Measurements from ENCODE around the gene TMC8.

The TMC8 gene

DNA sequence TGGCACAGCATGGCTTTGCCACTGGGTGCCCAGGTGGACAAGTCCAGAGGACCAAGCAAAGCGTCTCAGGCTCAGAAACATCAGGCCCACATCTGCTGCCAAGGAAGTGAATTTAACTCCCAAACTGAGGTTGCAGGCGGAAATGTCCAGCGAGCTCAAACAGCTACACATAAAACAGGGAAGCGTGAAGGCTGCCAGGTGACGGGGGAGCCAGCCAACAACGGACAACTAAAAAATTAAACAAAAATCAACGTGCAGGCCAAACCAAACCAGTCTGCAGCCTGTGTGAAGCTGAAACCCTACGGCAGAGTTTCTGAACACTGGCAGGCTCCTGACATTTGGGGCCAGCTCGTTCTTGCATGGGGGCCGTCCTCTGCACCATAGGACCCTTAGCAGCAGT is 53.8 kb downstream of the TMC8 start (continued):
- TF ChIP-seq, protein P1, sequence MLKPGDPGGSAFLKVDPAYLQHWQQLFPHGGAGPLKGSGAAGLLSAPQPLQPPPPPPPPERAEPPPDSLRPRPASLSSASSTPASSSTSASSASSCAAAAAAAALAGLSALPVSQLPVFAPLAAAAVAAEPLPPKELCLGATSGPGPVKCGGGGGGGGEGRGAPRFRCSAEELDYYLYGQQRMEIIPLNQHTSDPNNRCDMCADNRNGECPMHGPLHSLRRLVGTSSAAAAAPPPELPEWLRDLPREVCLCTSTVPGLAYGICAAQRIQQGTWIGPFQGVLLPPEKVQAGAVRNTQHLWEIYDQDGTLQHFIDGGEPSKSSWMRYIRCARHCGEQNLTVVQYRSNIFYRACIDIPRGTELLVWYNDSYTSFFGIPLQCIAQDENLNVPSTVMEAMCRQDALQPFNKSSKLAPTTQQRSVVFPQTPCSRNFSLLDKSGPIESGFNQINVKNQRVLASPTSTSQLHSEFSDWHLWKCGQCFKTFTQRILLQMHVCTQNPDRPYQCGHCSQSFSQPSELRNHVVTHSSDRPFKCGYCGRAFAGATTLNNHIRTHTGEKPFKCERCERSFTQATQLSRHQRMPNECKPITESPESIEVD (tag by site-specific recombination; IDR thresholded peaks at IDR 0.05): no peak
- TF ChIP-seq ZNF10 (tag by site-specific recombination; IDR thresholded peaks at IDR 0.05) (no peak), ZSCAN16 (tag by site-specific recombination; IDR thresholded peaks at IDR 0.05) (no peak), GLI4 (tag by site-specific recombination; IDR thresholded peaks at IDR 0.05) (no peak)
- TF ChIP-seq, protein P2, sequence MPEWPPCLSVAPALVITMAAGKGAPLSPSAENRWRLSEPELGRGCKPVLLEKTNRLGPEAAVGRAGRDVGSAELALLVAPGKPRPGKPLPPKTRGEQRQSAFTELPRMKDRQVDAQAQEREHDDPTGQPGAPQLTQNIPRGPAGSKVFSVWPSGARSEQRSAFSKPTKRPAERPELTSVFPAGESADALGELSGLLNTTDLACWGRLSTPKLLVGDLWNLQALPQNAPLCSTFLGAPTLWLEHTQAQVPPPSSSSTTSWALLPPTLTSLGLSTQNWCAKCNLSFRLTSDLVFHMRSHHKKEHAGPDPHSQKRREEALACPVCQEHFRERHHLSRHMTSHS (tag by site-specific recombination; IDR thresholded peaks at IDR 0.05): no peak

DNA sequence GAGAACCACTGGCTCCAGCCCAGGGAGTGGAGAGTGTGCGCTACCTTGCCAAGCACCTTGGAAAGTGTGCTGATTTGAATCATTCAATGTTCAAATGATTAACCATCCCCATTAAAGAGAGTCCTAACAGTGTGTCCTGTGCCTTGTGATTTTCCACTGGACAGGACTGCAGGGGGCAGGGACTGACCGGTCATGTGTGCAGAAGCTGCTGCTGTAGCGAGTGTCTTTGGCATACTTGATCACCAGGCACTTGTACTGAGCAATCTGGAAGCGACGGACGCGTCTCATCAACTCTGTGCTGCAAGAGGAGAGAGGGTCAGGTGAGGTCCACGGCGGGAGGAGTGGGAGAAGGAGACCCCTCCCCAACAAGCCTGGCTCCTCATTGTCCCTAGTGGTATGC is 54.3 kb downstream of the TMC8 start:
- Histone ChIP-seq H3K4me1 (ENCODE audit: control insufficient read depth, insufficient read depth, low read length) (peaks cover 2% of the 10 kb centered on the region), H3K4me3 (ENCODE audit: low read depth, low read length) (no peak overlapping the region)
- TF ChIP-seq ZNF624 (tag by site-specific recombination; IDR thresholded peaks at IDR 0.05): no peak
- no peak for TF ChIP-seq OVOL3 (tag by site-specific recombination; IDR thresholded peaks at IDR 0.05)
- no peak for TF ChIP-seq ZNF560 (tag by site-specific recombination; IDR thresholded peaks at IDR 0.05; ENCODE audit: borderline replicate concordance)

DNA sequence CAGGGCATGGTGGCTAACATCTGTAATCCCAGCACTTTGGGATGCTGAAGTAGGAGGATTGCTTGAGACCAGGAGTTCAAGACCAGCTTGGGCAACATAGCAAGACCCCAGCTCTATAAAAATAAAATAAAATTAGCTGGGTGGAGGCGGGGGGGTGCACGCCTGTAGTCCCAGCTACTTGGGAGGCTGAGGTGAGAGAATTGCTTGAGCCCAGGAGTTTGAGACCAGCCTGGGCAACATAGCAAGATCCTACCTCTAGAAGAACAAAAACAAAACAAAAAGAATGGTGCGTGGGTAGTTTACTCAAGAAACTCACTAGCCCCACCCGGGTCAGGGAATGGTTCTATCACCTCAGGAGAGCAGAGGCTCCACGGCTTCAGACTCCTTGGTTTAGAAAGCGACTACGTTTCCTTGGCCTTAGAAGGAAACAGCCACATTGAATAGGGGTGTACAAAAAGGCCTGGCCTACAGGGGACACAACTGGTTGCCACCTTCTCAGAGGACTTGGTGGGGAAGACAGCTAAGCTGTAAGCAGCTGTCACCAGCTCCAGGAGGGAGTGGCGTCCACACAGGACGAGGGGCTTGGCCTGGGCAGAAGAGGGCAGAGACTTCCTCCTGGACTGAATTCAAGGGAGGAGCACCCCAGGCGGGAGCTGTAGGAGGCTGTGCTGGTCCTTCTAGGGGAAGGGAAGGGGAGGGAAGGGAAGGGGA is 55.6 kb downstream of the TMC8 start:
- no peak overlapping the region for H3K27ac ChIP-seq (ENCODE audit: extremely low read depth, low read depth, low read length)
- peaks cover 2% of the 10 kb centered on the region for H3K4me1 ChIP-seq (ENCODE audit: control insufficient read depth, insufficient read depth, low read length)
- H3K9me3 ChIP-seq (ENCODE audit: control insufficient read depth, insufficient read depth, low read depth, low read length): no peaks in the 10 kb centered on the region
- ChIA-PET POLR2A (interaction anchor here (0.6 to 3.2 kb wide), 33 partner anchors 11 to 889 kb away, joined by 3 to 48 read pairs (median 6); partner anchors contain the start of genes BIRC5, ENGASE, SYNGR2 and TNRC6C), CTCF (interaction anchor here (0.6 to 7.8 kb wide), 23 partner anchors 11 to 1268 kb away, joined by 3 to 94 read pairs (median 4); no protein-coding TSS in a partner anchor)
- peak; percentile 99 for TF ChIP-seq ZNF121 (tag by site-specific recombination; IDR thresholded peaks at IDR 0.05)
- no peak for TF ChIP-seq ZNF660 (tag by site-specific recombination; IDR thresholded peaks at IDR 0.05)
- peaks cover 18 to 53% of the 10 kb centered on the region in 2 experiments; a peak in 2 of 3 replicates for H3K36me3 ChIP-seq (ENCODE audit: control insufficient read depth in 2 of 2, insufficient read depth in 1 of 2, low read length in 2 of 2)
- peak overlapping the region; percentile 48 for H3K4me3 ChIP-seq (ENCODE audit: low read depth, low read length)

More for the DNA sequence above, 54.3 kb downstream of the TMC8 start:
- POLR2A ChIA-PET: interaction anchor here (0.8 to 2.0 kb wide), 4 partner anchors 12 to 66 kb away, joined by 3 to 8 read pairs (median 4); no protein-coding TSS in a partner anchor
- H3K36me3 ChIP-seq (ENCODE audit: control insufficient read depth in 2 of 2, insufficient read depth in 1 of 2, low read length in 2 of 2): peaks cover 28 to 55% of the 10 kb centered on the region in 2 experiments
- no peak overlapping the region for H3K27ac ChIP-seq (ENCODE audit: extremely low read depth, low read depth, low read length)
- CTCF ChIA-PET: interaction anchor here (2.4 to 7.8 kb wide), 3 partner anchors 10 to 72 kb away, joined by 13 to 94 read pairs (median 16); no protein-coding TSS in a partner anchor
- H3K9me3 ChIP-seq (ENCODE audit: control insufficient read depth, insufficient read depth, low read depth, low read length): no peaks in the 10 kb centered on the region

DNA sequence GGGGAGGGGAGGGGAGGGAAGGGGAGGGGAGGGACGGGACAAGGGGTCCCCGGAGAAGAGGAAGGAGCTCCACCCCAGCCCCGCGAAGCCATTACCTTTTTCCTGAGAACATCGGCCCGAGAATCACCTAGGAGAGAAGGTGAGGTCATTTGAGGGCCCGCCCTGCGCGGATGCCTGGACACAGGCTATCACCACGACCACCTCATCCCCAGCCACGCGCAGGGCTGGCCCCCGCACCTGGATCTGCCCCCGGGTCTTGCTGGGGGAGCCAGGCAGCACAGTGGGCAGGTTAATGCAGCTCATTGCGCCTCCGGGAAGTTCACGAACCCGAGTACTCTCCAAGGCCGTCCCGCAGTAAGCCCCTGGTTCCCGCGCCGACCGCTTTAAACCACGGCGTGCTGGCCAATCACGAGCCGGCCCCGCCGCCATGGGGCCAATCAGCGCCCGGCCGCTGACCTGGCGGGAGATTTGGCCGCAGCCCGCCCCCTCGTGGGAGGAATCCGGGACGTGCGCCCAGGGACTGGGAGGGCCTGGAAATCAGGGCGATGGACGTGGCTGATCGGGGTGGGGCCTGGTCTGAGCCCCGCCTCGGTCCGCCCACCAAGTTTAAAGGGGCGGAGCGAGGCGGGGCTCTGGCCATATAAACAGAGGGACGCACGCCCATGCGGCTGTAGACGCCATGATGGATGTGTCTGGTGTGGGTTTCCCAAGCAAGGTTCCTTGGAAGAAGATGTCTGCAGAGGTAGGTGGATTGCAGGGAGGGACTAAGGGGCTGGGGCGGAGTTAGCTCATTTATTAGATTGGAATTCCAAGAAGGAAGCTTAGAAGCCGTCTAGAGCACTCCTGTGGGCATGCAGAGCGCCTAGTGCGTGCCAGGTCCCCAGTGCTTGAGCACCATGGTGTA is 56.4 kb downstream of the TMC8 start, which contains the start of the genes AFMID and TK1:
TSS of gene AFMID (plus strand) at position 671 of the 904 bp plus-strand sequence. CDS start at position 680, 9 bp downstream.
TSS of gene TK1 (minus strand) at position 361 of the 904 bp plus-strand sequence. CDS start at position 303, 58 bp downstream.
- Histone ChIP-seq H3K4me1 (ENCODE audit: control insufficient read depth, insufficient read depth, low read length) (peaks cover 2% of the 10 kb centered on the region), H3K36me3 (ENCODE audit: control insufficient read depth in 2 of 2, insufficient read depth in 1 of 2, low read length in 2 of 2) (peaks cover 14 to 53% of the 10 kb centered on the region in 2 experiments; a peak in 2 of 3 replicates), H3K4me3 (ENCODE audit: low read depth, low read length) (peak within 1 kb of the TSS; percentile 53), H3K27ac (ENCODE audit: extremely low read depth, low read depth, low read length) (peak within 1 kb of the TSS; percentile 72), H3K9me3 (ENCODE audit: control insufficient read depth, insufficient read depth, low read depth, low read length) (no peaks in the 10 kb centered on the region)
- ChIA-PET CTCF (interaction anchor here (0.6 to 7.8 kb wide), 26 partner anchors 12 to 1269 kb away, joined by 3 to 94 read pairs (median 4); no protein-coding TSS in a partner anchor), POLR2A (interaction anchor here (0.6 to 3.2 kb wide), 36 partner anchors 9 to 888 kb away, joined by 3 to 48 read pairs (median 6); partner anchors contain the start of genes BIRC5, ENGASE, SYNGR2 and TNRC6C)
- TF ChIP-seq ZNF76 (tag by site-specific recombination; IDR thresholded peaks at IDR 0.05; ENCODE audit: borderline replicate concordance, low read depth) (peak; percentile 76; the same call in 1 of the 2 replicates), ZNF548 (tag by site-specific recombination; IDR thresholded peaks at IDR 0.05) (no peak), ZBTB17 (tag by site-specific recombination; IDR thresholded peaks at IDR 0.05) (peak; percentile 48; the same call in 1 of the 2 replicates), ZNF202 (tag by site-specific recombination; IDR thresholded peaks at IDR 0.05; ENCODE audit: borderline replicate concordance) (no peak), ZFP37 (tag by site-specific recombination; IDR thresholded peaks at IDR 0.05) (no peak), ZNF394 (tag by site-specific recombination; IDR thresholded peaks at IDR 0.05; ENCODE audit: borderline replicate concordance) (peak; percentile 38; the same call in 1 of the 2 replicates), ZNF311 (tag by site-specific recombination; IDR thresholded peaks at IDR 0.05; ENCODE audit: borderline replicate concordance) (no peak), ZNF561 (tag by site-specific recombination; IDR thresholded peaks at IDR 0.05; ENCODE audit: borderline replicate concordance) (peak; percentile 66; the same call in 1 of the 2 replicates), ZNF239 (tag by site-specific recombination; IDR thresholded peaks at IDR 0.05) (no peak)
- TF ChIP-seq, protein P3, sequence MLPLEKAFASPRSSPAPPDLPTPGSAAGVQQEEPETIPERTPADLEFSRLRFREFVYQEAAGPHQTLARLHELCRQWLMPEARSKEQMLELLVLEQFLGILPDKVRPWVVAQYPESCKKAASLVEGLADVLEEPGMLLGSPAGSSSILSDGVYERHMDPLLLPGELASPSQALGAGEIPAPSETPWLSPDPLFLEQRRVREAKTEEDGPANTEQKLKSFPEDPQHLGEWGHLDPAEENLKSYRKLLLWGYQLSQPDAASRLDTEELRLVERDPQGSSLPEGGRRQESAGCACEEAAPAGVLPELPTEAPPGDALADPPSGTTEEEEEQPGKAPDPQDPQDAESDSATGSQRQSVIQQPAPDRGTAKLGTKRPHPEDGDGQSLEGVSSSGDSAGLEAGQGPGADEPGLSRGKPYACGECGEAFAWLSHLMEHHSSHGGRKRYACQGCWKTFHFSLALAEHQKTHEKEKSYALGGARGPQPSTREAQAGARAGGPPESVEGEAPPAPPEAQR (tag by site-specific recombination; IDR thresholded peaks at IDR 0.05): no peak
